Central memory CD8-positive, alpha-beta T cell (primary cell): ENCODE measurements around the gene ZDHHC15.
"Not testable (repeated sequence)": the region's sequence is repeated elsewhere in the genome, so short reads cannot be mapped to it uniquely, and the experiment has no call there.

ENCODE experiments used
- ATAC-seq: fragments of 150-1000 bp; cut with Tn5 transposase; replicated peaks from 2 replicates; pipeline ENCODE4 v1.10.0; 2022; ENCODE audit warnings: mild to moderate bottlenecking, moderate FRiP score, moderate number of reproducible peaks; ENCODE audit not compliant: poor library complexity, severe bottlenecking; ENCODE audit errors: extremely low read depth
- DNase-seq, 2 donors: peaks; one replicate each; pipeline ENCODE4 v3.0.0; 2021; ENCODE audit warnings: low spot score in 2 of 2
- H3K27ac Mint-ChIP-seq: one replicate; pipeline ENCODE4 v1.8.0; 2022; ENCODE audit warnings: low read depth, mild to moderate bottlenecking, moderate library complexity, mixed read lengths
- H3K27me3 Mint-ChIP-seq: one replicate; pipeline ENCODE4 v1.8.0; 2022; ENCODE audit warnings: mixed read lengths
- H3K36me3 Mint-ChIP-seq: one replicate; pipeline ENCODE4 v1.8.0; 2022; ENCODE audit warnings: mild to moderate bottlenecking, moderate library complexity, mixed read lengths; ENCODE audit not compliant: insufficient read depth
- H3K4me1 Mint-ChIP-seq: one replicate; pipeline ENCODE4 v1.8.0; 2022; ENCODE audit warnings: mixed read lengths
- H3K4me3 Mint-ChIP-seq: one replicate; pipeline ENCODE4 v1.8.0; 2022; ENCODE audit warnings: mild to moderate bottlenecking, moderate library complexity, mixed read lengths
- H3K9me3 Mint-ChIP-seq: one replicate; pipeline ENCODE4 v1.8.0; 2022; ENCODE audit warnings: mixed read lengths

ZDHHC15 gene

GRCh38 chrX:75522565-75523431 is at the start of gene ZDHHC15:
ZDHHC15 (minus strand) TSS chrX:75523037; CDS start chrX:75523024, 13 bp downstream.
- no peaks in the 10 kb centered on the region for H3K9me3 Mint-ChIP-seq
- H3K4me1 Mint-ChIP-seq = peaks cover 15% of the 10 kb centered on the region
- no peak within 1 kb of the TSS for H3K27ac Mint-ChIP-seq
- peak within 1 kb of the TSS; percentile 60 for H3K4me3 Mint-ChIP-seq
- peaks cover 21% of the 10 kb centered on the region for H3K27me3 Mint-ChIP-seq
- DNase-seq (no peak), ATAC-seq (peak; percentile 52)
- peaks cover 2% of the 10 kb centered on the region for H3K36me3 Mint-ChIP-seq

GRCh38 chrX:75560544-75560943 is 37.7 kb upstream of the ZDHHC15 start:
- not testable (repeated sequence) for H3K27me3 Mint-ChIP-seq, DNase-seq, H3K27ac Mint-ChIP-seq, H3K36me3 Mint-ChIP-seq, H3K4me3 Mint-ChIP-seq, H3K9me3 Mint-ChIP-seq, ATAC-seq, H3K4me1 Mint-ChIP-seq

- no peak overlapping the region for H3K27ac Mint-ChIP-seq
Observed at GRCh38 chrX:75547783-75548182, 24.9 kb upstream of the ZDHHC15 start.

GRCh38 chrX:75546724-75547511 is 24.1 kb upstream of the ZDHHC15 start:
- no peak for ATAC-seq
- Mint-ChIP-seq H3K9me3 (no peaks in the 10 kb centered on the region), H3K4me3 (no peak overlapping the region), H3K36me3 (no peaks in the 10 kb centered on the region), H3K27ac (no peak overlapping the region), H3K27me3 (peaks cover 9% of the 10 kb centered on the region), H3K4me1 (no peaks in the 10 kb centered on the region)
- no peak for DNase-seq

More at GRCh38 chrX:75547783-75548182, 24.9 kb upstream of the ZDHHC15 start:
- no peak for ATAC-seq
- DNase-seq = no peak
- Mint-ChIP-seq H3K36me3 (no peaks in the 10 kb centered on the region), H3K4me3 (no peak overlapping the region), H3K4me1 (no peaks in the 10 kb centered on the region), H3K27me3 (peaks cover 9% of the 10 kb centered on the region), H3K9me3 (no peaks in the 10 kb centered on the region)

GRCh38 chrX:75544786-75545185 is 21.9 kb upstream of the ZDHHC15 start:
- H3K27me3 Mint-ChIP-seq = peaks cover 9% of the 10 kb centered on the region
- no peaks in the 10 kb centered on the region for H3K4me1 Mint-ChIP-seq
- no peaks in the 10 kb centered on the region for H3K9me3 Mint-ChIP-seq
- no peaks in the 10 kb centered on the region for H3K36me3 Mint-ChIP-seq
- ATAC-seq (no peak), DNase-seq (no peak)
- H3K4me3 Mint-ChIP-seq = no peak overlapping the region
- H3K27ac Mint-ChIP-seq = no peak overlapping the region

- H3K9me3 Mint-ChIP-seq = no peaks in the 10 kb centered on the region
- H3K36me3 Mint-ChIP-seq = no peaks in the 10 kb centered on the region
- no peak overlapping the region for H3K4me3 Mint-ChIP-seq
- no peaks in the 10 kb centered on the region for H3K4me1 Mint-ChIP-seq
- no peak for ATAC-seq
- DNase-seq = no peak
- no peak overlapping the region for H3K27ac Mint-ChIP-seq
- H3K27me3 Mint-ChIP-seq = no peaks in the 10 kb centered on the region
Observed at GRCh38 chrX:75483933-75484332, 38.9 kb downstream of the ZDHHC15 start.

- H3K36me3 Mint-ChIP-seq, H3K4me3 Mint-ChIP-seq, H3K27me3 Mint-ChIP-seq, H3K27ac Mint-ChIP-seq, DNase-seq, H3K4me1 Mint-ChIP-seq, ATAC-seq: not testable (repeated sequence)
- H3K9me3 Mint-ChIP-seq = peaks cover 10% of the 10 kb centered on the region
Observed at GRCh38 chrX:75461780-75462179, 61.1 kb downstream of the ZDHHC15 start.

GRCh38 chrX:75421688-75422230 is 101.1 kb downstream of the ZDHHC15 start:
- DNase-seq (no peak), ATAC-seq (no peak)
- Mint-ChIP-seq H3K4me1 (no peaks in the 10 kb centered on the region), H3K4me3 (no peak overlapping the region), H3K27ac (no peak overlapping the region), H3K36me3 (no peaks in the 10 kb centered on the region), H3K9me3 (no peaks in the 10 kb centered on the region), H3K27me3 (no peaks in the 10 kb centered on the region)

GRCh38 chrX:75407153-75407552 is 115.7 kb downstream of the ZDHHC15 start:
- not testable (repeated sequence) for H3K4me3 Mint-ChIP-seq, ATAC-seq, H3K27me3 Mint-ChIP-seq, DNase-seq, H3K9me3 Mint-ChIP-seq, H3K36me3 Mint-ChIP-seq, H3K4me1 Mint-ChIP-seq, H3K27ac Mint-ChIP-seq

- H3K36me3 Mint-ChIP-seq = peaks cover 2% of the 10 kb centered on the region
- no peaks in the 10 kb centered on the region for H3K27me3 Mint-ChIP-seq
- peaks cover 12% of the 10 kb centered on the region for H3K9me3 Mint-ChIP-seq
- ATAC-seq (no peak), DNase-seq (no peak)
- H3K4me3 Mint-ChIP-seq = no peak overlapping the region
- H3K27ac Mint-ChIP-seq = no peak overlapping the region
- H3K4me1 Mint-ChIP-seq = no peaks in the 10 kb centered on the region
Observed at GRCh38 chrX:75390470-75390869, 132.4 kb downstream of the ZDHHC15 start.

GRCh38 chrX:75369721-75370120 is 153.1 kb downstream of the ZDHHC15 start:
- DNase-seq (no peak), ATAC-seq (no peak)
- H3K4me3 Mint-ChIP-seq = no peak overlapping the region
- no peaks in the 10 kb centered on the region for H3K9me3 Mint-ChIP-seq
- H3K27ac Mint-ChIP-seq = no peak overlapping the region
- H3K4me1 Mint-ChIP-seq = no peaks in the 10 kb centered on the region
- no peaks in the 10 kb centered on the region for H3K27me3 Mint-ChIP-seq
- no peaks in the 10 kb centered on the region for H3K36me3 Mint-ChIP-seq

- Mint-ChIP-seq H3K27me3 (no peaks in the 10 kb centered on the region), H3K36me3 (no peaks in the 10 kb centered on the region), H3K27ac (no peak overlapping the region), H3K4me1 (no peaks in the 10 kb centered on the region), H3K4me3 (no peak overlapping the region), H3K9me3 (no peaks in the 10 kb centered on the region)
- ATAC-seq (no peak), DNase-seq (no peak)
Observed at GRCh38 chrX:75366861-75367260, 156.0 kb downstream of the ZDHHC15 start.
